ENCODE measurements around the gene MAP3K3. TPM values are rescaled to one million over a fixed set of nuclear protein-coding genes. Genes with fewer than 3 reads are reported as not detected.

MAP3K3 gene
- total and polyA plus RNA-seq, 2 donors (not counting 1 experiment from before 2014, with no cell fraction given), result 49.1 to 74.7 TPM

- no peaks in the 10 kb centered on the region for H3K4me1 ChIP-seq (ENCODE audit: control insufficient read depth in 2 of 2, insufficient read depth in 2 of 2, low read length in 2 of 2)
- ChIA-PET POLR2A (interaction anchor here (0.7 kb wide), 1 partner anchor 8 kb away, joined by 3 read pairs; no protein-coding TSS in a partner anchor), CTCF (interaction anchor here (0.9 to 1.0 kb wide), 2 partner anchors 114 to 166 kb away, joined by 3 to 5 read pairs; no protein-coding TSS in a partner anchor)
- no peak overlapping the region for H3K4me2 ChIP-seq (replicated peaks; ENCODE audit: low read depth, low read length, poor library complexity, severe bottlenecking)
- Mint-ChIP-seq H3K4me1 (no peaks in the 10 kb centered on the region), H3K27ac (no peak overlapping the region), H3K27me3 (no peaks in the 10 kb centered on the region), H3K4me3 (no peak overlapping the region), H3K9me3 (ENCODE audit: insufficient read depth) (no peaks in the 10 kb centered on the region)
- H3K79me2 ChIP-seq (ENCODE audit: control insufficient read depth, insufficient read depth, low read length), result peaks cover 16% of the 10 kb centered on the region
- no peaks in the 10 kb centered on the region for H4K20me1 ChIP-seq (ENCODE audit: control insufficient read depth, insufficient read depth, low read length, poor library complexity, severe bottlenecking)
- DNase-seq (no peak), ATAC-seq (ENCODE audit: low read depth) (no peak)
- peaks cover 5 to 62% of the 10 kb centered on the region in 2 experiments for H3K36me3 ChIP-seq (replicated peaks in 1 of 2; ENCODE audit: control extremely low read depth in 1 of 2, control insufficient read depth in 1 of 2, extremely low read depth in 1 of 2, insufficient read depth in 2 of 2, low read length in 1 of 2)
- H3K27me3 ChIP-seq (replicated peaks in 1 of 4; ENCODE audit: control extremely low read depth in 1 of 4, control insufficient read depth in 3 of 4, insufficient read depth in 4 of 4, low read length in 3 of 4), result no peaks in the 10 kb centered on the region
- H2AFZ ChIP-seq (ENCODE audit: insufficient read depth, low read depth, low read length, poor library complexity, severe bottlenecking), result no peak overlapping the region
- TF ChIP-seq, protein P1, sequence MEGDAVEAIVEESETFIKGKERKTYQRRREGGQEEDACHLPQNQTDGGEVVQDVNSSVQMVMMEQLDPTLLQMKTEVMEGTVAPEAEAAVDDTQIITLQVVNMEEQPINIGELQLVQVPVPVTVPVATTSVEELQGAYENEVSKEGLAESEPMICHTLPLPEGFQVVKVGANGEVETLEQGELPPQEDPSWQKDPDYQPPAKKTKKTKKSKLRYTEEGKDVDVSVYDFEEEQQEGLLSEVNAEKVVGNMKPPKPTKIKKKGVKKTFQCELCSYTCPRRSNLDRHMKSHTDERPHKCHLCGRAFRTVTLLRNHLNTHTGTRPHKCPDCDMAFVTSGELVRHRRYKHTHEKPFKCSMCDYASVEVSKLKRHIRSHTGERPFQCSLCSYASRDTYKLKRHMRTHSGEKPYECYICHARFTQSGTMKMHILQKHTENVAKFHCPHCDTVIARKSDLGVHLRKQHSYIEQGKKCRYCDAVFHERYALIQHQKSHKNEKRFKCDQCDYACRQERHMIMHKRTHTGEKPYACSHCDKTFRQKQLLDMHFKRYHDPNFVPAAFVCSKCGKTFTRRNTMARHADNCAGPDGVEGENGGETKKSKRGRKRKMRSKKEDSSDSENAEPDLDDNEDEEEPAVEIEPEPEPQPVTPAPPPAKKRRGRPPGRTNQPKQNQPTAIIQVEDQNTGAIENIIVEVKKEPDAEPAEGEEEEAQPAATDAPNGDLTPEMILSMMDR (IDR thresholded peaks at IDR 0.05), result no peak
- no peak for TF ChIP-seq EZH2 (IDR thresholded peaks at IDR 0.05; ENCODE audit: borderline replicate concordance, insufficient read depth, low read depth, low read length, poor library complexity, severe bottlenecking)
- no peak overlapping the region for H3K27ac ChIP-seq (ENCODE audit: low read length in 2 of 2)
- peaks cover 0 to 5% (median 0%) of the 10 kb centered on the region in 3 donors for H3K9me3 ChIP-seq (ENCODE audit: control extremely low read depth in 1 of 3, control insufficient read depth in 2 of 3, insufficient read depth in 1 of 3, low read length in 2 of 3)
- intact Hi-C loops (cut with micrococcal nuclease), result no loop called here
- H3K9ac ChIP-seq (ENCODE audit: low read length), result no peak overlapping the region
- H3K4me3 ChIP-seq (ENCODE audit: control extremely low read depth in 1 of 5, extremely low read depth in 1 of 5, insufficient read depth in 1 of 5, low read depth in 2 of 5, low read length in 4 of 5), result no peak overlapping the region
Observed at GRCh38 chr17:63682981-63683380, 60.8 kb downstream of the MAP3K3 start.

GRCh38 chr17:63685041-63685440, 62.8 kb downstream of the MAP3K3 start:
- Histone ChIP-seq H3K27ac (ENCODE audit: low read length in 2 of 2) (no peak overlapping the region), H3K36me3 (replicated peaks in 1 of 2; ENCODE audit: control extremely low read depth in 1 of 2, control insufficient read depth in 1 of 2, extremely low read depth in 1 of 2, insufficient read depth in 2 of 2, low read length in 1 of 2) (peaks cover 6 to 73% of the 10 kb centered on the region in 2 experiments), H3K4me3 (ENCODE audit: control extremely low read depth in 1 of 5, extremely low read depth in 1 of 5, insufficient read depth in 1 of 5, low read depth in 2 of 5, low read length in 4 of 5) (no peak overlapping the region), H3K4me2 (replicated peaks; ENCODE audit: low read depth, low read length, poor library complexity, severe bottlenecking) (no peak overlapping the region), H3K9me3 (ENCODE audit: control extremely low read depth in 1 of 3, control insufficient read depth in 2 of 3, insufficient read depth in 1 of 3, low read length in 2 of 3) (peaks cover 0 to 5% (median 0%) of the 10 kb centered on the region in 3 donors), H2AFZ (ENCODE audit: insufficient read depth, low read depth, low read length, poor library complexity, severe bottlenecking) (no peak overlapping the region), H3K79me2 (ENCODE audit: control insufficient read depth, insufficient read depth, low read length) (peaks cover 16% of the 10 kb centered on the region), H4K20me1 (ENCODE audit: control insufficient read depth, insufficient read depth, low read length, poor library complexity, severe bottlenecking) (no peaks in the 10 kb centered on the region), H3K4me1 (ENCODE audit: control insufficient read depth in 2 of 2, insufficient read depth in 2 of 2, low read length in 2 of 2) (no peaks in the 10 kb centered on the region), H3K27me3 (replicated peaks in 1 of 4; ENCODE audit: control extremely low read depth in 1 of 4, control insufficient read depth in 3 of 4, insufficient read depth in 4 of 4, low read length in 3 of 4) (no peaks in the 10 kb centered on the region), H3K9ac (ENCODE audit: low read length) (no peak overlapping the region)
- intact Hi-C loops (cut with micrococcal nuclease), result no loop called here
- H3K4me1 Mint-ChIP-seq, result no peaks in the 10 kb centered on the region
- ChIA-PET POLR2A (interaction anchor here (1.1 kb wide), 1 partner anchor 10 kb away, joined by 11 read pairs; no protein-coding TSS in a partner anchor), CTCF (interaction anchor here (1.2 kb wide), 1 partner anchor 9 kb away, joined by 3 read pairs; no protein-coding TSS in a partner anchor)
- 100% methylated on average over 2 of the region's 2 CpGs for WGBS (ENCODE audit: insufficient coverage)
- H3K9me3 Mint-ChIP-seq (ENCODE audit: insufficient read depth), result no peaks in the 10 kb centered on the region
- no peak overlapping the region for H3K4me3 Mint-ChIP-seq
- TF ChIP-seq, protein P1 (IDR thresholded peaks at IDR 0.05), result no peak
- no peak for TF ChIP-seq EZH2 (IDR thresholded peaks at IDR 0.05; ENCODE audit: borderline replicate concordance, insufficient read depth, low read depth, low read length, poor library complexity, severe bottlenecking)
- DNase-seq, result no peak
- H3K27ac Mint-ChIP-seq, result no peak overlapping the region
- ATAC-seq (ENCODE audit: low read depth), result no peak
- no peaks in the 10 kb centered on the region for H3K27me3 Mint-ChIP-seq
